Peyer's patch (tissue), 4 donors: ENCODE results near the gene MTMR3. TPM values are rescaled to one million over a fixed set of nuclear protein-coding genes. Genes with fewer than 3 reads are reported as not detected.

ENCODE experiments used
- DNase-seq, 3 donors: peaks; one replicate each; pipeline ENCODE4 v3.0.0-alpha.2; 2017 to 2019
- H3K27ac ChIP-seq, 4 donors: fragments of 200-600 bp; sonication (generic); one replicate each; pipeline ENCODE4 v1.5.1; 2016 to 2019
- H3K27me3 ChIP-seq, 2 donors: fragments of 200-600 bp; sonication (generic); one replicate each; pipeline ENCODE4 v1.5.1; 2019
- H3K36me3 ChIP-seq, 3 donors: fragments of 200-600 bp; sonication (generic); one replicate each; pipeline ENCODE4 v1.5.1; 2016 to 2019
- H3K4me1 ChIP-seq, 4 donors: fragments of 200-600 bp; sonication (generic); one replicate each; pipeline ENCODE4 v1.5.1; 2016 to 2019
- H3K4me3 ChIP-seq, 4 donors: fragments of 200-600 bp; sonication (generic); 1 replicate in 3 of 4; 2 replicates in 1 of 4; pipeline ENCODE4 v1.5.1; 2016 to 2019; ENCODE audit warnings: mild to moderate bottlenecking in 1 of 4
- H3K9me3 ChIP-seq, 4 donors: fragments of 200-600 bp; sonication (generic); one replicate each; pipeline ENCODE4 v1.5.1; 2016 to 2019; ENCODE audit warnings: mild to moderate bottlenecking in 1 of 4
- POLR2A ChIP-seq, 2 donors: fragments of 450-650 bp; IDR thresholded peaks; one replicate each; pipeline ENCODE4 v1.5.1; 2017; ENCODE audit warnings: antibody characterized with exemption in 2 of 2, mild to moderate bottlenecking in 2 of 2, moderate library complexity in 2 of 2
- total RNA-seq, 4 donors: library from RNA; depleted of rRNA; stranded (reverse); fragments of >200 nt; gene quantifications; one replicate each; pipeline ENCODE4 v1.1.0, GENCODE V29; 2016
- TF ChIP-seq, protein P1 (sequence below), 6 experiments: fragments of 450-650 bp in 4 of 6; fragments of 200-600 bp in 2 of 6; sonication (generic) in 1 of 6; IDR thresholded peaks; one replicate each; pipeline ENCODE4 v1.5.1; 2017 to 2019; ENCODE audit warnings: antibody characterized with exemption in 6 of 6, mild to moderate bottlenecking in 3 of 6, moderate library complexity in 1 of 6

The MTMR3 gene
- total RNA-seq, 4 donors from 2014 or later, result 49.4 to 97.8 (median 84.0) TPM

DNA sequence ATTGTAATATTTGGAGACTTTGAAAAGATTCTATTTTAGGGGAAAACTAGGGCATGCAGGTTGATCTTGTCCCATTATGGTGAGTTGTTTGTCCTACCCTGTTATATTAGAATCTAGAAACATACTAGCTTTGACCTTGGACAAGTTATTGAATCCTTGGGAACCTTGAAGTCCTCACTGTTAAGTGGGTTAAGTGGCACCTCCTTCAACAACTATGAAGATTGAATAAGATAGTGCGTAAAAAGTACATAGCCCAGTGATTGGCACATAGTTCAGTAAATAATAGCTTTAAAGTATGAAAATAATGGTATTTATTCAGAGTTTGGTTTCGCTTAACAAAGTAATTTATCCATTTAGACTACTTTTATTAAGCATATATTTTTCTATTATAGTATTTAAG lies 51.6 kb downstream of the MTMR3 start:
- no peak for TF ChIP-seq POLR2A (IDR thresholded peaks at IDR 0.05)
- TF ChIP-seq, protein P1, sequence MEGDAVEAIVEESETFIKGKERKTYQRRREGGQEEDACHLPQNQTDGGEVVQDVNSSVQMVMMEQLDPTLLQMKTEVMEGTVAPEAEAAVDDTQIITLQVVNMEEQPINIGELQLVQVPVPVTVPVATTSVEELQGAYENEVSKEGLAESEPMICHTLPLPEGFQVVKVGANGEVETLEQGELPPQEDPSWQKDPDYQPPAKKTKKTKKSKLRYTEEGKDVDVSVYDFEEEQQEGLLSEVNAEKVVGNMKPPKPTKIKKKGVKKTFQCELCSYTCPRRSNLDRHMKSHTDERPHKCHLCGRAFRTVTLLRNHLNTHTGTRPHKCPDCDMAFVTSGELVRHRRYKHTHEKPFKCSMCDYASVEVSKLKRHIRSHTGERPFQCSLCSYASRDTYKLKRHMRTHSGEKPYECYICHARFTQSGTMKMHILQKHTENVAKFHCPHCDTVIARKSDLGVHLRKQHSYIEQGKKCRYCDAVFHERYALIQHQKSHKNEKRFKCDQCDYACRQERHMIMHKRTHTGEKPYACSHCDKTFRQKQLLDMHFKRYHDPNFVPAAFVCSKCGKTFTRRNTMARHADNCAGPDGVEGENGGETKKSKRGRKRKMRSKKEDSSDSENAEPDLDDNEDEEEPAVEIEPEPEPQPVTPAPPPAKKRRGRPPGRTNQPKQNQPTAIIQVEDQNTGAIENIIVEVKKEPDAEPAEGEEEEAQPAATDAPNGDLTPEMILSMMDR (IDR thresholded peaks at IDR 0.05), result no peak
- no peaks in the 10 kb centered on the region for H3K27me3 ChIP-seq
- DNase-seq, result no peak
- H3K4me1 ChIP-seq, result peaks cover 0 to 3% (median 0%) of the 10 kb centered on the region in 4 donors
- H3K9me3 ChIP-seq, result no peaks in the 10 kb centered on the region
- H3K27ac ChIP-seq, result no peak overlapping the region
- no peak overlapping the region for H3K4me3 ChIP-seq
- H3K36me3 ChIP-seq, result no peaks in the 10 kb centered on the region

DNA sequence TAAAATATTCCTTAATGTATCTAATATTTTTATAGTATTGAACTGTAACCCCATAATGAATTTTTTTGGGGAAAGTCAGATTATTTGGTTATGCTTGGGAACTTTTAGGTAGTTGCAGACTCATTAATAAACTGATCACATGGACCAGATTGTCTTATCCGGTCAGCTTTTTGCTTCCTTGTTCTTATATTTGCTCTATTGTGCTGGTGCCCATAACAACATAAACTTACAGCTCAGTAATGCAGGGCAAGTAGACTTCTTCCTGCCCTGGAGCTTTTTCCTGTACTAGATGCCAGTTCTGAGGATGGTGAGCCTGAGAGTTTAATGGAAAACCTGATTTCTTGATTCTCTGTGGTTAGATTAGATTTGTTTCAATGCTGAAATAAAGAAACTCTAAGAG lies 53.2 kb downstream of the MTMR3 start:
- peaks cover 0 to 3% (median 0%) of the 10 kb centered on the region in 4 donors for H3K4me1 ChIP-seq
- DNase-seq, result no peak

DNA sequence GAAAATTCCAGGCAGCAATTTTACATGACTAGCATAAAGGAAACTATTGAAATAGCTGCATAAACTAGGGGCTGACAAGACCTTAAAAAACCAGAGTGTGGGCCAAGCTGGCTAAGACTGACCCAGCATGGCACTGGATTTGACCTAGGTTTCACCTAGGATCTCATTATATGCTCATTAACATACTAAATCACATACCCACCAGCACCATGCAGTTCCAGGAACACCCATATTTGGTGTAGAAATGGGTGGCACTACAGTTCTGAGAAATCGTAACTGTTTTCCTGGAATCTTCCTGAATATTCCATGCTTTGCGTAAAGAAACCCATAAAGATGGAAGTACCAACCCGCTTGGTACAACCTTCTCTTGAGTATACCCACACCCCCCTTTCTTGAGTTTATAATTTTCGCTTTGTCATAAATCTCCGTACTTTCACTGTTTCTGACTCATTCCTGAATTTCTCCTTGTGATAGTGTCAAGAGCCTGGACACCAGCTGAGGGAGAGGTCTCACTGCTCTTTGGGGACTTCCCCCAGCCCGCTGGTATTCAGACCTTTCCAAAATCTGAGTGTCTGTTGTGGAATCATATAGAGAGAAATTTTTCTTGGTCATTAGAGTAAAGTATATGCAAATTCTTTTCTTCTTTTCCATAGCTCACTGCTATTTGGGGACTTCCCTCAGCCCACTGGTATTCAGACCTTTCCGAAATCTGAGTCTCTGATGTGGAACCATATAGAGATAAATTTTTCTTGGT lies 55.1 kb downstream of the MTMR3 start:
- Histone ChIP-seq H3K4me1 (peaks cover 0 to 3% (median 0%) of the 10 kb centered on the region in 4 donors), H3K9me3 (no peaks in the 10 kb centered on the region), H3K27me3 (no peaks in the 10 kb centered on the region), H3K36me3 (no peaks in the 10 kb centered on the region), H3K27ac (no peak overlapping the region), H3K4me3 (no peak overlapping the region)
- TF ChIP-seq, protein P1 (IDR thresholded peaks at IDR 0.05), result no peak
- TF ChIP-seq POLR2A (IDR thresholded peaks at IDR 0.05), result no peak
- DNase-seq, result no peak

More for the DNA sequence above, 53.2 kb downstream of the MTMR3 start:
- H3K27ac ChIP-seq, result no peak overlapping the region
- no peaks in the 10 kb centered on the region for H3K36me3 ChIP-seq
- no peak for TF ChIP-seq POLR2A (IDR thresholded peaks at IDR 0.05)
- TF ChIP-seq, protein P1 (IDR thresholded peaks at IDR 0.05), result no peak
- no peaks in the 10 kb centered on the region for H3K9me3 ChIP-seq
- H3K27me3 ChIP-seq, result no peaks in the 10 kb centered on the region
- H3K4me3 ChIP-seq, result no peak overlapping the region

DNA sequence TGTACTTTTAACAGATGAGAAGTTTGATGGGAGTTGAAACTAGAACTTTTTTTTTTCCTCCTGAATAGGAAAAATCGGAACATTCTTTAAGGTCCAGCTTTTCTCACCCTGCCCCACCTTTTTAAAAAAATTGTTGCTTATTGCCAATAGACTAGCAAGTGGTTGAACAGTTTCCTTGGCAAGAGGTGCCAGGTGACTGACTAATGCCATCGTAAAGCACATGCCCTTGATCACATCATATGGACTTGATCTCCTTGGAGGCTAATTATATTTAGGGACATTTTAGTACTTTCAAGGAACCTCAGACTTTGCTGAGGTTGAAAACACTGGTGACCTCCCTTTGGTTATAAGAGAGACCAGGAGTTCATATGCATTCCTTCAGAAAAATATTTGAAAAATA lies 57.6 kb downstream of the MTMR3 start:
- H3K36me3 ChIP-seq, result no peaks in the 10 kb centered on the region
- H3K4me1 ChIP-seq, result peaks cover 0 to 3% (median 0%) of the 10 kb centered on the region in 4 donors
- H3K4me3 ChIP-seq, result no peak overlapping the region
- DNase-seq, result no peak
- no peak for TF ChIP-seq POLR2A (IDR thresholded peaks at IDR 0.05)
- TF ChIP-seq, protein P1 (IDR thresholded peaks at IDR 0.05), result no peak
- no peaks in the 10 kb centered on the region for H3K9me3 ChIP-seq
- no peak overlapping the region for H3K27ac ChIP-seq
- no peaks in the 10 kb centered on the region for H3K27me3 ChIP-seq

DNA sequence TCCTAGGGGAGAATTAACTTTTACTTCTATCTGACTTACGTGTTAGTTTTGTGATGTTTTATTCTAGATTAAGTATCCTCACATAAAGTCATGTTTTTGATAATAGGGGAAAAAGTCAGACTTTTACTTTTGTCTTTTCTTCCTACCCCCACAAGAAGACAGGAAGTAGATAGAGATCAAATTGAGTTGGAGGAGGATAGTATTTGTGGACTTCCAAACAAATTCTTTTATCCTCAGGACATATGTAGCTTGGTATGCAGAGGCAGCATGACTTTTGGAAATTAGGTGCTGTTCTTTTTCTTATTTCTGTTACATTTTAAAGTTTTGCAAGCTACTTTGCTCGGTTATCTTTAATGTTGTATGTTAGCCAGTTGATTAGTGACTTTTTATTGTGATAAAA lies 61.4 kb downstream of the MTMR3 start:
- DNase-seq, result no peak
- no peaks in the 10 kb centered on the region for H3K4me1 ChIP-seq

More for the DNA sequence above, 61.4 kb downstream of the MTMR3 start:
- H3K4me3 ChIP-seq, result no peak overlapping the region
- TF ChIP-seq POLR2A (IDR thresholded peaks at IDR 0.05), result no peak
- TF ChIP-seq, protein P1 (IDR thresholded peaks at IDR 0.05), result no peak
- H3K36me3 ChIP-seq, result no peaks in the 10 kb centered on the region
- no peaks in the 10 kb centered on the region for H3K27me3 ChIP-seq
- H3K27ac ChIP-seq, result no peak overlapping the region
- H3K9me3 ChIP-seq, result no peaks in the 10 kb centered on the region
